Left ventricle myocardium superior (tissue), 1 donor: Measurements from ENCODE around the gene SSNA1. TPM values are rescaled to one million over a fixed set of nuclear protein-coding genes. Genes with fewer than 3 reads are reported as not detected.

Experiments used
- ATAC-seq: fragments of 200-7000 bp; cut with Tn5 transposase; one replicate; pipeline ENCODE4 v1.9.1; 2020; ENCODE audit warnings: mild to moderate bottlenecking, moderate library complexity
- DNase-seq: peaks from one replicate; pipeline ENCODE4 v3.0.0-alpha.2; 2020
- intact Hi-C: fragments of 100-400 bp; cut with micrococcal nuclease; formaldehyde crosslinking; loops from one replicate; pipeline ENCODE4 v1.11.0; 2022
- total RNA-seq: library from RNA; stranded (reverse); fragmentation: NEBNext Ultra II Directional; extraction: Animal tissue kit (Norgen Biotek cat#: 25700); gene quantifications from one replicate; pipeline ENCODE4 v1.2.1, GENCODE V29; 2021
- donor health status: DM: no; HTN: yes; CAD: no; lungs with severe emphysema.

SSNA1 gene
- total RNA-seq, 1 donor from 2014 or later, result 77.7 TPM

DNA sequence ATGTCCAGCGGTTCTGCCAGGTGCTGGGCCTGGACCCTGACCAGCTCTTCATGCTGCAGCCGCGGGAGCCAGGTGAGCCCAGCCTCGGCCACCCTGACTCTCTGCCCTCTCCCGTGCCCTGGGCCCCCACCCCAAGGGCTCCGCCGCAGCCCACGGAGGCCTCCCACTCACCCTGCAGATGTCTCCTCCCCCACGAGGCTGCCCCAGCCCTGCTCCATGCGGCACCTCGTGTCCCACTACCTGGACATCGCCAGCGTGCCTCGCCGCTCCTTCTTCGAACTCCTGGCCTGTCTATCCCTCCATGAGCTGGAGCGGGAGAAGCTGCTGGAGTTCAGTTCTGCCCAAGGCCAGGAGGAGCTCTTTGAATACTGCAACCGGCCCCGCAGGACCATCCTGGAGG lies 26.1 kb downstream of the SSNA1 start:
- no peak for ATAC-seq
- no peak for DNase-seq
- intact Hi-C loops, result no loop called here

DNA sequence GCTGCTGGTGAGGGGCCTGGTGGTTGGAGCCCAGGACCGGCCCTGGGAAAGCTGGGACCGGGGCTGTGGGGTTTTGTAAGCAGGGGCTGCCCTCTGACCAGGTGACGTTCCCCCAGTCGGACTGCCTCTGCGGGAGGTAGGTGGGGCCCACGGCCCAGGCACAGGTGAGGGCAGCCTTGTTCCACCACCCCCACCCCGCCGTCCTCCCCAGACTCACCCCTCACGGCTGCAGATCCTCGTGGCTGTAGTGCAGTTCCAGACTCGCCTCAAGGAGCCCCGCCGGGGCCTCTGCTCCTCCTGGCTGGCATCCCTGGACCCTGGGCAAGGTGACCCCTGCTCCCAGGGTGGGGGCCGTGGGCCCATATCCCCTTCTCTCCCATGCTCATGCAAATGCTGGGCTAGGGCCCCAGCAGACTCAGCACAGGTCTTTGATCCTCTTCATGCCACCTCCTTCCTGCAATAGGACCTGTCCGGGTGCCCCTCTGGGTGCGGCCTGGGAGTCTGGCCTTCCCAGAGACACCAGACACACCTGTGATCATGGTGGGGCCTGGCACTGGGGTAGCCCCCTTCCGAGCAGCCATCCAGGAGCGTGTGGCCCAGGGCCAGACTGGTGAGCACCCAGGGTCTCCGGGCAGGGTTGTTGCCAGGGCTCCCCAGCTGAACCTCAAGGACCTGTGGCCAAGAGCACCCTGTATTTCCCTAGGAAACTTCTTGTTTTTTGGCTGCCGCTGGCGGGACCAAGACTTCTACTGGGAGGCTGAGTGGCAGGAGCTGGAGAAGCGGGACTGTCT lies 26.9 kb downstream of the SSNA1 start:
- intact Hi-C loops, result no loop called here
- DNase-seq, result no peak
- no peak for ATAC-seq

DNA sequence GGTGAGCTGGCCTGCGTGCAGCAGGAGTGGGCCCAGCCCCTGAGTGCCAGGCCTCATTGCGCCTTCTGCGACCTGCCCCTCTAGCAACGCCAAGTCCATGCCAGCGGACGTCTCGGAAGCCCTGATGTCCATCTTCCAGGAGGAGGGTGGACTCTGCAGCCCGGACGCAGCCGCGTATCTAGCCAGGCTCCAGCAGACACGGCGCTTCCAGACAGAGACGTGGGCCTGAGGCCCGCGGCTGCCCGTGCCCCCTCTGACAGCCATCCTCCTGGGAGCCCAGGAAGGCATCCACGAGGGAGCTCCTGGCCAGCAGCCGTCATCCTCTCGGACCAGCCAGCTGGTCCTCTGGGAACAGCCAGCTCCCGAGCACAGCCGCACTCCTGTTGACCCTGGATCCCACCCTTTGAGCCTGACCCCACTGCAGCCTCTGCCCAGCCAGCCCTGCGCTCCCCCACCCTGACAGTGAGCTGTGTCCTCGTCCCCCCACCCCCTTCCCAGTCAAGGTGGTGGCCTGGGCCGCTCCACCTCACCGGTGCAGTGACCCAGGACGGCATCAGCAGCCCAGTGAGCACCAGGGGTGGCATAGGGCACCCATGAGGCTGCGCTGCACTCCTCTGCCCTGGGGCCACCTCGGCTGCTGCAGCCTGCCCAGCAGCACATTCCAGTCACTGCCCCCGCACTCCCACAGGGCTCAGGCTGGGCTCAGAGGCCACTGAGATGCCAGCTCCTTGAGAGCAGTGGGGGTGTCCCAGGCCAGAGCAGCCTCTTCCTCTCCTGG lies 27.9 kb downstream of the SSNA1 start:
- intact Hi-C loops, result no loop called here
- no peak for DNase-seq
- no peak for ATAC-seq

DNA sequence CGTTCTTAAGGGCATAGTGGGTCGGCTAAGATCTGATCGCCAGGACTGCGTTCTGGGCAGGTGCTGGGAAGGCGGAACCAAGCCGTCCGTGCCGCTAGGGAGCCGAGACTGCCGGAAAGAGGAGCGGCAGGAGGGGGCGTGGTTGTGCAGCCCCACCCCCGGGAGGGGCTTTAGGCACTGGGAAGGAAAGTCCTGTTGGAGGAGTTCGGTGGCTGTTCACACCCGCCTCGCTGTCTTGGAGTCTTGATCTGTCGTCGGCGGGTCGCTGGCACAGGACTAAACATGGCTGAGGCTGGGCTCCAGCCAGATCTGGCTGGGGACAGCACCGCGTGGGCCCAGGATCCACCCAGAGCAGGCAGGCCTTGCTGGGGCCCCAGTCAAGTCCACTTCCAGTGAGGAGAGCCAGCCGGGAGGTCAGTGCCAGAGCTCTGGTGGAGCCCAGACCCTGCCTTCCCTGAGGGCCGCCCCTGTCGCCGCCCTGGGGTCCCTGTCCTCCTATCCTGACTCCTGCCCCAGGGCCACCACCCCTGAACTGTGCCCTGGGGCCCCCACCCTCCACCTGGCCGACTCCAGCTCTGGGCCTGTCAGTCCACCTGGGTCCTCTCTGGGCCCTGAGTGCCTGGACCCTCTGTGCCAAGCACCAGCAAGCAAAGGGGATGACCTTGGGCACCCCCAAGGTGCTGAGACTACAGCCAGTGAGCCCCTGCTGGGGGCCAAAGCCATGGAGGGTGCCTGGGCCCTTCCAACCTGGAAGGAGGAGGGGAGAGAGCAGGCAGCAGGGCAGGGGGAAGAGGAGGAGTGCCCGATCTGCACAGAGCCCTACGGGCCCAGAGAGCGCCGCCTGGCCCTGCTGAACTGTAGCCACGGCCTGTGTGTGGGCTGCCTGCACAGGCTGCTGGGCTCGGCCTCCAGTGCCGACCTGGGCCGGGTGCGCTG lies 29.1 kb downstream of the SSNA1 start:
- ATAC-seq, result peak; percentile 60
- intact Hi-C loops, result no loop called here
- DNase-seq, result peak; percentile 81

DNA sequence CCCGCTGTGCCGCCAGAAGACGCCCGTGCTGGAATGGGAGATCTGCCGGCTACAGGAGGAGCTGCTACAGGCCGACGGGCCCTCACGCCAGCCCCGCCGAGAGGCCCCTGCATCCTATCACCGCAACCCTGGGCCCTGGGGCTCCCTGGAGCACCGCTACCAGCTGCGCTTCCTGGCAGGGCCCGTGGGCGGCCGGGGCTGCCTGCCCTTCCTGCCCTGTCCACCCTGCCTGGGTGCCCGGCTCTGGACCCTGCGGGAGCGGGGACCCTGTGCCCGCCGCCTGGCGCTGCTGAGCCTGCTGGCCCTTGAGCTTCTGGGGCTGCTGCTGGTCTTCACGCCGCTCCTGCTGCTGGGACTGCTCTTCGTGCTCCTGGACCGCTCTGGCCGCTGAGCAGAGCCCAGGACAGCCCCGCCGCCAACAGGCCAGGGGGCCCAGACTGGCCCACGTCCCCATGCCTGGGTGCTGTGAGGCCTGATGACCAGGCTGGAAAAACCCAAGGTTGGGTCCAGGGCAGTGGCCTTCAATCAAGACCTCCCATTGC lies 29.8 kb downstream of the SSNA1 start:
- intact Hi-C loops, result no loop called here
- DNase-seq, result no peak
- ATAC-seq, result no peak

DNA sequence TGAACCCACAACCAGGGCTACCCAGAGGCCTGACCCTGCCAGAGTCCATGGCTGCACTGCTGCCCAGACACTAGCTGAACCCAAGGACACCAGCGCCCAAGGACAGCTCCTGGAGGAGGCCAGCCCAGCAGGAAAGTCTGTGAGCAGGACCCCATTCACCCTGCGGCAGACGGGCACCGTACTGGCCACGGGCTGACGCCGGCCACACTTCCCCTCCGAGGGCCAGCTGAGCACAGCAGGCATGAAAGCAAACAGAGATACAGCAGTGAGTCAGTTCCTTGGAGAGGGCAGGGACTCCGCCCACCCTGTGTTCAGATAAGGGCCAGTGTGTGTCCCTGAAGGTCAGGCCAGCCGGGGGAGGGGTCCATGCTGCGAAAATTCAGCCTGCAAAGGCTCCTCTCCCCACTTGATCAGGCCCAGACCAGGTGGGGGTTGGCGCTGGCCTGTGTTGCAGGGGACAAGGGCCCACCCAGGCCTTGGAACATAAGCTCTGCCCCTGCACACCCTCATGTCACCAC lies 30.3 kb downstream of the SSNA1 start:
- intact Hi-C loops, result no loop called here
- no peak for DNase-seq
- ATAC-seq, result peak; percentile 17

DNA sequence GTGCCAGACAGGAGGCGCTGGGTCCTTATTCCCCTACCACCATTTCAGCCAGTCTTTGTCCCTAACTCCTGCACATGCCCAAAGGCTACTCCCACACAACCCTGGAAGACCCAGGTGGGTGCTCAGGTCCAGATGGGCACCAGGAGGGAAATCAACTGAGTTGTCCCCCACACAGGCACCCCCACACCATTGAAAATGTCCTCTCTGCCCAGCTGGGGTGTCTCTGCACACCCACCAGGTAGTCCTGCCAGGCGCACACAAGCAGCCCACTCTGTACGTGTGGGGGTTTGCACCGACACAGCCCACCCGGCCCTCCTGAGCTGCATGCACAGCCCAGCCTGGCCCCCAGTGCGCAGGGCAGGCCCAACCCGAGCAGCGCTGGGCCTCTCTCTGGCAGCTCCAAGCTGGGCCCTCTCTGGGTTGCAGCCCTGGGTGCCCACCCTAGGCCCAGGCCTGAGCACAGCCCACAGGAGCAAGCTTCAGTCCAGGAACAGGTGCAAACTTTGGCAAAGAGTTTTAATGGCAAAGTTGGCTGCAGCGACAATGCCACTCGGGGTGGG lies 31.4 kb downstream of the SSNA1 start:
- ATAC-seq (no peak), DNase-seq (no peak)
- intact Hi-C loops, result no loop called here

DNA sequence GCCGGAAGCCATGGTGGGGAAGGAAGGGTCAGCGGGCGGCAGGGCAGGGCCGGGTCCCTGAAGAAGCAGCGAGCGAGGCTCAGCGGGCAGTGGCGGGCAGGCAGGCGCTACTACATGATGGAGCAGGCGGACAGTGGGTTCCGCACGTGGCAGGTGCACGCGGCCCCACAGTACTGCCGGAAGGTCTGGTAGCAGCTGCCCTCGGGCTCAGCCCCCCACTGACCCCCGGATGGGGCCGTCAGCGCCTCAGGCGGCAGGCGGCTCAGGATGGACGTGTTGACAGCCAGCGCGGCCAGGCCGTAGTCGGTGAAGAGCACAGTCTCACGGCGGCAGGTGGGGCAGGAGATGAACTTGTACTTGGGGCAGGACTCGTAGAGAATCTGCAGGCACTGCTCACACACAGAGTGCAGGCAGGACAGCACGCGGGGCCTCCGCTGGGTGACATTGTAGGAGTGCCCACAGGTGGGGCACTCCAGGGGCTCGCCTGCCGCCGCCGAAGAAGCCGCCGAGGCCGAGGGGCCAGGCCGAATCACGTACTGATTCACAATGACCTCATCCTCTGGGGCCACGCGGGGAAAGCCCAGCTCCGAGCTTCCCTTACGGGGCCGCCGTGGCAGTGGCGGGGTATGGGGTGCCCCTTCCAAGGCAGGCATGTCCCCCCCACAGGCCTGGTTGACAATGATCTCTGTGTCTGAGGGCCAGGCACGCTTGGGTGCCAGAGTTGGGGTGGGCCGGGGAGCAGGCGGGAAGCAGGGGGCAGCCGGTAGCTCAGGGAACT lies 32.0 kb downstream of the SSNA1 start:
- intact Hi-C loops, result no loop called here
- ATAC-seq, result no peak
- DNase-seq, result no peak

DNA sequence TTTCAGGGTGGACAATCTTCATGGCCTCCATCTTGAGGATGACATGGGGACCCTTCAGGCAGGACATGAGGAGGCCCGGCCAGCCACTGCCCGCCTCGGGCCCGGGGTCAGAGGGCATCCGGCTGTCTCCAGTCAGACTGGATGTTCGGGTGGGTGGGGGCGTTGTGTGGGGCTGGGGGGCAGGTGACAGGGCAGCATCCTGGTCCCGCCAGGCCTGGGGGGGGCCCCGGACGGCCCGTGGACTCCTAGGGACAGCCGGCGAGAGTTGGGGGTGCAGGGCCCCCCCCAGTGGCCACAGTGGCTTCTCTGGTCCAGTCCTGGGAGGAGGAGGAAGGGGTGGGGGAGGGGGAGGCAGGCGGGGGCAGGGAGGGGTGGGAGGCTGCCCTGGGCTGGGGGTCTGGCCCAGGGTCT lies 32.6 kb downstream of the SSNA1 start:
- ATAC-seq (no peak), DNase-seq (no peak)
- intact Hi-C loops, result no loop called here

DNA sequence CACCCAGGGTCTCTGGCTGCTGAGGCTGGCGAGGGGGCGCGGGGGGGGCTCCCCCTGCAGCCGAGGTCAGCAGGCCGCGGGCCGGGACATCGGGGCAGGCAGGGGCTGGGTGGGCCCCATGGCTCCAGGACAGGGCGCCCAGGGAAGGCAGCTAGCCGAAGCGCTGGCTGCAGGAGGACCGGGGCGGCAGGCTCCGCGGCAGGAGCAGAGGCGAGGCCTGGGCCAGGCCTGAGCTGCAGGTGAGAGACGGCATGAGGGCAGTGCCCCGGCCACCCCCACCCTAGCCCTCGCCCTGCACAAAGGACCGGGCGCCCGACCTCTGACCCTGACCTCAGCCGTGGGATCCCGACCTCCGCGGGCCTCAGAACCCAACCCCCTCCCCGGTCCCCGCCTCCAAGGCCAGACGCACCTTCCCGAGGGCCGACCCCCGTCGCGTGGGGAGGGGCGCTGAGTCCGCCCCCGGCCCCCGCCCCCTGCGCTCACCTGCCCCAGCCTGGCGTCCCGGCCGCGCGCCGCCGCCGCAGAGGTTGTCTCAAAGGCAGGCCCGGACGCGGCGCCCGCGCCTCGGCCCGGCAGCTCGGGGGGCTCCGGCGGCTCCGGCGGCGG lies 33.1 kb downstream of the SSNA1 start:
- DNase-seq (no peak), ATAC-seq (no peak)
- intact Hi-C loops, result no loop called here

DNA sequence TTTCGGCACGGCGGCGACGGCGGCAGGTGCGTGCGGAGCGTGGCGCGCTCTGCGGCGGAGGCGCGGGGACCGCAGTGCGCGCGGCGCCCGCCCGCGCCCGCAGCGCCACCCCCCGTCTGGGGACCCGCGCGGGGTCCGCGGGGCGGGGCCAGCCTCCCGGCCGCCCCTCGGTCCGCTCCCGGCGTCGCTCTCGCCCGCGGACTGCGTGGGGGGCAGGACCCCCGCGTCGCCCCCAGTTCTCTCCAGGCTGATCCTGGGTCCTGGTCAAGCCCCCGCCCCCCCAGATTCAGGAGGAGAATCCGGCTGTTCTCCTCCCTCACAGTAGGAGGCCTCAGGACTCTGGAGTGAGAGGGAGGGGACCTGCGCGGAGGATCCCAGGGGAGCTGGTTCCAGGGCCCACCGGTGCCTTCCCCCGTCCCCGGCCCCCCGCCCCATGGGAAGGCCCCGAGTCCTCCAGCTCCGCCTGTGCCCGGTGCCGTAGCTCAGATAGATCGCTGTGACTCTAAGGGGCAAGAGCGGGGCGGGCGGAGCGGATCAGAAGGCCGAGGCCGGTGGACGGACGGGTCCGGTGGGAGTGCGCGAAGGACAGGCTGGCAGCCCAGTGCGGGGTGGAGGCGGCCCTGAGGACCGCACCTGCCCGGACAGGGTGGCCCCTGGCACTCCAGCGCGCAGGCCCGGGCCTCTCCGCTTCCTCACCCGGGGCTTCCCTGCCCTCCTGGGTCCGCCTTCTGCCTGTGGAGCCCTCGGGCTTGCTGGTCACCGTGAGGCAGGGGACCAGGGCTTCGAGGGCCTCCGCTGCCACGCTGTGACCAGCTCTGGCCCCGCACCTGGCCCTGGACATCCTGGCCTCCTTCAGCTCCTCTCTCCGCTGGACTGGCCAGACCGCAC lies 34.0 kb downstream of the SSNA1 start, which contains the start of gene RNF208:
Gene RNF208, minus strand, starts transcription at position 51 of the 888 bp plus-strand sequence. CDS start 1,028 bp downstream, outside the sequence.
- DNase-seq (peak; percentile 60), ATAC-seq (peak; percentile 5)
- intact Hi-C loops, result no loop called here

DNA sequence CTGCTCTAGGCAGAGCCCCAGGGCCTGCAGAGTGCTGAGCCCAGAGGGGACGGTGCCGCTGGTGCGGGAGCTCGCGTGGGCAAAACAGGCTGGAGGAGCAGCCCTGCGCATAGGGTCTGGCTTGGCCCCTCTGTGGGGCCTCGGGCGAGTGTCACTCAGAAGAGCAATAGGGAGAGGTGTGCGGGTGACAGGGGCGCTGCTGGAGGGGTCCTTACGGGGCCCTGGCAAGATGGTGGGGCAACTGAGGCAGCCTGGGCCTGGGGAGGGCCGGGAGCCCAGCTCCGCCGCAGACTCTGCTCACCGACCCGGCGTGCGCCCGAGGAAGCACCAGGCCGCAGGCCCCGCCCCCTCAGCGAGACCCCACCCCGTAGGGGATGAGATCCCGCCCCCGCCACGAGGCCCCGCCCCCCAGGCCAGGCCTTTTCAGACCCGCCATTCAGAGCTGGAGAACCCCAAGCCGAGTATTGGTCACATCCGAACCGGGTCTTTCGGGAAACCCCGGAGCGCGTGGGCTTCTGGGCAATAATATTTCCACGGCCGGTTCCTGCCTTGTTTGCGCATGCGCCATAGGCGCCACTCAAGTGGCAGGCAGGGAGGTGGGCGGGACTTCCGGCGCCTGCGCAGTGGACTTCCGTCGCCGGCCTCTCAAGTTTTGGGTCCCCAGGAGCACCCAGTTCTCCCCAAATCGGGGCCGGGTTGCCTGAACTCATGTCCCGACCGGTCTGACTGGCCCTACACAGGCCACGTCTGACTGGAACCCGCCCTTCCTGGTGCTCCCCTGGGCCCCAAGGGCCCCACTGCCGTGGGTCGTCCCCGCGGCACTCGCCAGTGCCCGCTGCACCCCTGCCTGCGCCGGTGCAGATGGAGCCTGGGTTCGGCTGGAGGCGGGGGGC lies 34.8 kb downstream of the SSNA1 start:
- intact Hi-C loops, result no loop called here
- ATAC-seq, result peak; percentile 90
- DNase-seq, result peak; percentile 98

DNA sequence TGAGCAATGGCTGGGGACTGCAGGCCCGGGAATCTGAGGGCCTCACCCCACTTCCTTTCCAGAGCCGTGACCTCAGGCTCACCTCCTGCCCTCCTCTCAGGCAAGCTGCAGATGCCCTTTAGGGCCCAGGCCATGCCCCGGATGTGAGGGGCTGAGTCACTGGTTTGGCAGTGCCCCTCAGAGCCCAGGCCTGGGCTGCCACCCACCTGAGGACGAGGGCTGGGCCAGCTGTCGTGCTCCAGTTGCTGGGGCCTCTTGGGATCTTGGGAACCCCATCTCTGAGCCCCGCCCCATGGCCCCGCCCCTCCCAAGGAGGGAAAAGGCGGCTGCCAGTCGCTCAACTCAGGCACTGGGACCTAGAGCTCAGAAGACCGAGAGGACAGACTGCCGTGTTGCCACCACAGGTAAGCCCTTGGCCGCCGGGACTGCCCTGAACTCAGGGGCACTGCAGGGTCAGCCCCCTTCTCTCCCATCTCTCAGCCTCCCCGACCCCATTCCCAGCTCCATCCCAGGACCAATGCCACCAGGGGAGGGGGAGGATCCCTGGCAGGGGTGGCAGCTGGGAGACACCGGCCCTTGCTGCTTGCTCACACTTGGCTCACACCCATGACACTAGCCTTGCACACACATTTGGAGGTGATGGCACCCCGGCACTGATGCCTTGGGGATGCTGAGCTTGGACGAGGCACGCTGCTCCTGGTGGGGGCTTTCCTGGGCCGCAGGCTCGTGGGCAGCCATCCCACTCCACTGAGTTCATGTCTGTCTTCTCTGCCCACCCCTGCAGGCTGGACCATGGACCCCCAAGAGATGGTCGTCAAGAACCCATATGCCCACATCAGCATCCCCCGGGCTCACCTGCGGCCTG lies 36.6 kb downstream of the SSNA1 start, which contains the start of gene CYSRT1:
Gene CYSRT1, plus strand, starts transcription at position 345 of the 865 bp plus-strand sequence. Its CDS starts 448 bp downstream, at position 793.
- ATAC-seq, result no peak
- intact Hi-C loops, result no loop called here
- DNase-seq, result no peak

DNA sequence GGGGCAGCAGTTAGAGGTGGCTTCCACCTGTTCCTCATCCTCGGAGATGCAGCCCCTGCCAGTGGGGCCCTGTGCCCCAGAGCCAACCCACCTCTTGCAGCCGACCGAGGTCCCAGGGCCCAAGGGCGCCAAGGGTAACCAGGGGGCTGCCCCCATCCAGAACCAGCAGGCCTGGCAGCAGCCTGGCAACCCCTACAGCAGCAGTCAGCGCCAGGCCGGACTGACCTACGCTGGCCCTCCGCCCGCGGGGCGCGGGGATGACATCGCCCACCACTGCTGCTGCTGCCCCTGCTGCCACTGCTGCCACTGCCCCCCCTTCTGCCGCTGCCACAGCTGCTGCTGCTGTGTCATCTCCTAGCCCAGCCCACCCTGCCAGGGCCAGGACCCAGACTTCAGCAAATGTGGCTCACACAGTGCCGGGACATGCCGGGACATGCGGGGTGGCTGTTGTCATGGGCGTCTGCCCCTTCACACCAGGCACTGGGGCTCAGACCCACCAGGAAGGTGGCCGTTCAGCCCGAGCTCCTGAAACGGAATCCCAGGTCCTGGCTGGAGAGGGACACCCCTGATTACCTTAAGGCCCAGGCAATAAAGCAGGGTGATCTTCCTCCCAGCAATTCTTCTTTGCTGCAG lies 37.3 kb downstream of the SSNA1 start:
- intact Hi-C loops, result no loop called here
- DNase-seq (no peak), ATAC-seq (no peak)
